ENCODE data around the gene PCYT2. TPM values are rescaled to one million over a fixed set of nuclear protein-coding genes. Genes with fewer than 3 reads are reported as not detected.

PCYT2 gene
- total and polyA plus RNA-seq, 8 donors: 9.0 to 35.3 (median 17.7) TPM

GRCh38 chr17:81926451-81927151, 15.4 kb upstream of the PCYT2 start:
- 0 to 1% methylated on average over 40 to 46 of the region's 46 CpGs for WGBS, 2 donors
- no peak for TF ChIP-seq CTCF (IDR thresholded peaks at IDR 0.05)
- DNase-seq (peak; percentile 80 to 92 (median 86)), FAIRE-seq (no peak), ATAC-seq (peak; percentile 39 to 72 (median 66))
- H3K27ac ChIP-seq: peak overlapping the region; percentile 83 to 96 (median 92)
- intact Hi-C loops (cut with DNase I): no loop called here
- H3K9me3 ChIP-seq: no peaks in the 10 kb centered on the region
- peaks cover 0 to 6% (median 0%) of the 10 kb centered on the region in 3 donors for H3K36me3 ChIP-seq
- H3K4me3 ChIP-seq: peak overlapping the region; percentile 84 to 93 (median 90)
- no peaks in the 10 kb centered on the region for H3K27me3 ChIP-seq
- peaks cover 14 to 35% (median 20%) of the 10 kb centered on the region in 3 donors for H3K4me1 ChIP-seq

- FAIRE-seq: no peak
Measured at GRCh38 chr17:81925860-81926450, 14.8 kb upstream of the PCYT2 start.

GRCh38 chr17:81924557-81925532, 13.6 kb upstream of the PCYT2 start:
- no peak for TF ChIP-seq CTCF (IDR thresholded peaks at IDR 0.05)
- FAIRE-seq (no peak), ATAC-seq (no peak), DNase-seq (peak in 2 of 6 donors; percentile 47 to 63)
- no peaks in the 10 kb centered on the region for H3K9me3 ChIP-seq
- intact Hi-C loops (cut with DNase I): no loop called here
- H3K27me3 ChIP-seq: no peaks in the 10 kb centered on the region
- H3K4me1 ChIP-seq: peaks cover 14 to 35% (median 20%) of the 10 kb centered on the region in 3 donors
- H3K4me3 ChIP-seq: peak overlapping the region in 1 of 4 donors; percentile 7
- WGBS, 2 donors: 63 to 69% methylated on average over 20 to 21 of the region's 21 CpGs
- peaks cover 0 to 6% (median 0%) of the 10 kb centered on the region in 3 donors for H3K36me3 ChIP-seq
- no peak overlapping the region for H3K27ac ChIP-seq

More at GRCh38 chr17:81925860-81926450, 14.8 kb upstream of the PCYT2 start:
- H3K27me3 ChIP-seq: no peaks in the 10 kb centered on the region
- ATAC-seq (no peak), DNase-seq (no peak)
- H3K4me1 ChIP-seq: peaks cover 14 to 35% (median 20%) of the 10 kb centered on the region in 3 donors
- peaks cover 0 to 6% (median 0%) of the 10 kb centered on the region in 3 donors for H3K36me3 ChIP-seq
- intact Hi-C loops (cut with DNase I): no loop called here
- H3K27ac ChIP-seq: peak overlapping the region; percentile 83 to 96 (median 92)
- WGBS, 2 donors: 46 to 47% methylated on average over 10 of the region's 10 CpGs
- no peak for TF ChIP-seq CTCF (IDR thresholded peaks at IDR 0.05)
- peak overlapping the region in 3 of 4 donors; percentile 89 to 93 (median 91) for H3K4me3 ChIP-seq
- no peaks in the 10 kb centered on the region for H3K9me3 ChIP-seq

GRCh38 chr17:81923302-81924260, 12.4 kb upstream of the PCYT2 start:
- peaks cover 14 to 35% (median 20%) of the 10 kb centered on the region in 3 donors for H3K4me1 ChIP-seq

More at GRCh38 chr17:81923302-81924260, 12.4 kb upstream of the PCYT2 start:
- peak in 4 of 6 donors; percentile 49 to 84 (median 74) for DNase-seq
- Histone ChIP-seq H3K27me3 (no peaks in the 10 kb centered on the region), H3K36me3 (peaks cover 0 to 6% (median 0%) of the 10 kb centered on the region in 3 donors), H3K4me3 (peak overlapping the region in 1 of 4 donors; percentile 33), H3K9me3 (no peaks in the 10 kb centered on the region), H3K27ac (peak overlapping the region in 1 of 4 donors; percentile 41)
- intact Hi-C loops (cut with DNase I): no loop called here
- ATAC-seq: peak in 3 of 4 donors; percentile 7 to 43 (median 24)
- WGBS, 2 donors: 35 to 38% methylated on average over 26 to 32 of the region's 32 CpGs
- no peak for TF ChIP-seq CTCF (IDR thresholded peaks at IDR 0.05)
- FAIRE-seq: no peak
